ENCODE data around the gene LONP2.

The LONP2 gene

GRCh38 chr16:48244080-48244862 lies at the start of gene LONP2:
Gene LONP2, plus strand, starts transcription at chr16:48244300. Its CDS starts 89 bp downstream, at chr16:48244389.
- peak; percentile 91 for DNase-seq (ENCODE audit: low spot score)

GRCh38 chr16:48194828-48195556 lies 49.1 kb upstream of the LONP2 start:
- DNase-seq (ENCODE audit: low spot score), result no peak

- DNase-seq (ENCODE audit: low spot score), result no peak
Measured at GRCh38 chr16:48197294-48197693, 46.8 kb upstream of the LONP2 start.

- DNase-seq (ENCODE audit: low spot score), result no peak
Measured at GRCh38 chr16:48201515-48202201, 42.4 kb upstream of the LONP2 start.

GRCh38 chr16:48203974-48204824 lies 39.9 kb upstream of the LONP2 start:
- DNase-seq (ENCODE audit: low spot score), result no peak

DNA sequence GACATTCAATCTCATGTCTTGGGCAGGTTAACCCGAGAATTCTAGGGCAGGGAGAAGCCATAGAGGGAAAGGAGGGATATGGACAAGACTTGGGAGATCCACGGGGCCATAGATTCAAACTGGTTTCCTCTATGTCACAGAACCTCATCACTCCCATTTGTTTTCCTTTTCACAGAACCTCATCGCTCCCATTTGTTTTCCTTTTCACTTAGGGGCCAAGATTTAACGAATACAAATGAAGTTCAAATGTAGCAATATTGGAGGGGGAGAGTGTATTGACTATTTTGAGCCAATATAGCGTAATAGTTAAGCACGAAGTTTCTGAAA lies 39.3 kb upstream of the LONP2 start:
- no peak for DNase-seq (ENCODE audit: low spot score)

- DNase-seq (ENCODE audit: low spot score), result no peak
Measured at GRCh38 chr16:48206594-48207242, 37.4 kb upstream of the LONP2 start.

GRCh38 chr16:48210747-48211146 lies 33.4 kb upstream of the LONP2 start:
- no peak for DNase-seq (ENCODE audit: low spot score)

- DNase-seq (ENCODE audit: low spot score), result no peak
Measured at GRCh38 chr16:48212033-48212432, 32.1 kb upstream of the LONP2 start.

GRCh38 chr16:48215738-48216137 lies 28.4 kb upstream of the LONP2 start:
- DNase-seq (ENCODE audit: low spot score), result no peak

DNA sequence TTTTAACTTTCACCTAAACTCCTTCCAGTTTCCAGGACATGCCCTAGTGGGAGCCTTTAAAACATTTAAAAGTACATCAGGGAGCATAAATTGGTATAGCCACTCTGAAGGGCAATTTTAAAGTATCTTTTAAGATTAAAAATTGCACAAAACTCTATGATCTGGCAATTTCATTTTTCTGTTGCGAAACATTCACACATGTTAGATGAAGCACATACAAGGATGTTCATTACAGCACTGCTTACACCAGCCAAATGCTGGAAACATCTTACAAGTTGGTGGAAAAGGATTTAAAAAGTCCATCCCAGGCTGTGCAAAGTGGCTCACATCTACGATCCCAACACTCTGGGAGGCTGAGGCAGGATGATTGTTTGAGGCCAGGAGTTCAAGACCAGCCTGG lies 26.4 kb upstream of the LONP2 start:
- DNase-seq (ENCODE audit: low spot score), result no peak

GRCh38 chr16:48218473-48218872 lies 25.6 kb upstream of the LONP2 start:
- no peak for DNase-seq (ENCODE audit: low spot score)

GRCh38 chr16:48220891-48221290 lies 23.2 kb upstream of the LONP2 start:
- no peak for DNase-seq (ENCODE audit: low spot score)

DNA sequence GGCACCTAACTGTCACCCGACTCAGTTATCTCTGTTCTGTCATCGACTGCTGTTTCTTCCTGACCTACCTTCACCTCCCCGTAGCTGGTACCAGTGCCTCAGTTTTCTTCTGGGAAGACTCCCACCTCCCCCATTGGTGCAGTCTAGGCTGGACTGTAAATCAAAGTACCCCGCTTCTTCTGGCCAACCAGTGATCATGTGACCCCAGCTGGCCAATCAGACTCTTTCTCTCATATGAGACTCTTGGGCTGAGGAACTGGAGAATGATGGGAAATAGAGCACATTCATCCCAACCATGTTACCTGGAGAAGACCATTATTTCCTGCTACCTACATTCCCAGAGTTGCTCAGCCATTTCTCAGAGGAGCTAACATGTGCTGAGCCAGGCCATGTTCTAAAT lies 20.6 kb upstream of the LONP2 start:
- no peak for DNase-seq (ENCODE audit: low spot score)

DNA sequence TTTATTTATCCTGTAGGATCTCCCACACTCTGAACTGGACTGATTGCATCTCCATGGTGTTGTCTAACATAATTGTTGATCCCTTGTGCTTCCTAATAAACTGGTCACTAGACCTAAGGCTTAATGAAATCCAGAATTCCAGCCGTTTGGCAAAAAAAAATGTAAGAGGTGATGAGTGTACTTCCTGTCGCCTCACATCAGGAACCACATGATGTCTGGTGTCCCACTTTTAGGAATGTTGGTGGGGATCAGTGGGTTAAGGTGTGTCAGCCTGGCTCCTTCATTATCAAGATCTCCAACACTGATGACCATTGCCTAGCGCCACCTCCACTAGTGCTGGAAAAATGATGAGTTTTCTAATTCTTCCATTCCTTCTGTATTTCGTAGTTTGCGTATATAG lies 18.6 kb upstream of the LONP2 start:
- no peak for DNase-seq (ENCODE audit: low spot score)

- peak; percentile 33 for DNase-seq (ENCODE audit: low spot score)
Measured at GRCh38 chr16:48231727-48232492, 12.2 kb upstream of the LONP2 start.

- no peak for DNase-seq (ENCODE audit: low spot score)
Measured at GRCh38 chr16:48232493-48233040, 11.5 kb upstream of the LONP2 start.

DNA sequence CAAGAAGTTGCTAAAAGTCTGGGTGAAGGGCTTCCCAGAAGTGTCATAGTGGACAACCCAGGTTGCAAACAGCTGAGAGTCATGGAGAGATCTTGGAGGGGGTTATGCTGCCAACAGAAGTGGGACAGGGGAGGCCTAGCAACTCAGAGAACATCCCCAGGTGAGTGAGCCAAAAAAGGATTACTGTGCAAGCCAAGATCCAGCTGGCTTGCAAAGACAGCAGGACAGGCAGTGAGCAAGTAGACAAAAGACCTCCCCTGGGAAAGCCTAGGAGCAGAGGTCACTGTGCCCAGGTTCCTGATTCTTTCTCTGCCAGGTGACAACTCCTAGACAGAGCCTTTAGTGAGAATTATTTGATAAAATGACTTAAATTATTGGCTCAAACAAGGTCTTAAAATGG lies 9.5 kb upstream of the LONP2 start:
- no peak for DNase-seq (ENCODE audit: low spot score)

DNA sequence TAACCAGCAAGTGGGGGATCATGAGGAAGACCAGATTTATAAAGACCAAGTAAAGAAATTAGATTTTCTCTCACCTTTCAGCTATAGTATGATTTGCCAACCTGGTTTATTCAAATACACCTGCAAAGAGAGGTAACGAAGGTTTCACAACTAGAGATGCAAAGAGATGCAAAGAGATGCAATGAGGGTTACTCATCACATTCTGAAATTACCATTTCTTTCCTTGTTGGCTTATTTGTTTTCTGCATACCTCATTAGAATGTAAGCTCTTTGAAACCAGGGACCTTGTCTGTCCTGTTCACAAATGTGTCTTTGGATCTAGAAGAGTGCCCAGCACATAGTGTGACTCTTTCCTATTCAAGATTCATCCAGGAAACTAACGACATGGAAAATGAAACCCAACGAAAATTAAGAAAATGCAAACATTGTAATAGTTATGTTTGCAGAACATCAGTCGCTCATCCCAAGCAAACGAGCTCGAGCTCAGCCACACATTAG lies 9.0 kb upstream of the LONP2 start:
- no peak for DNase-seq (ENCODE audit: low spot score)

GRCh38 chr16:48235556-48236136 lies 8.5 kb upstream of the LONP2 start:
- no peak for DNase-seq (ENCODE audit: low spot score)
